ENCODE data around the gene FGF23.
"Not testable (repeated sequence)": the region's sequence is repeated elsewhere in the genome, so short reads cannot be mapped to it uniquely, and the experiment has no call there.

FGF23 gene

GRCh38 chr12:4407136-4407535, 27.6 kb upstream of the FGF23 start:
- DNase-seq (ENCODE audit: low spot score), result no peak
- in situ Hi-C loops (cut with MboI; ENCODE audit: low pct_unique_long_range_greater_than_20kb, low sequenced_read_pairs, unreplicated experiment), result no loop called here
- no peak for TF ChIP-seq CTCF (IDR thresholded peaks at IDR 0.05; ENCODE audit: extremely low read depth, insufficient read depth, missing control alignments)

GRCh38 chr12:4404877-4405637, 25.5 kb upstream of the FGF23 start:
- in situ Hi-C loops (cut with MboI; ENCODE audit: low pct_unique_long_range_greater_than_20kb, low sequenced_read_pairs, unreplicated experiment); DNase-seq (ENCODE audit: low spot score): not testable (repeated sequence)

GRCh38 chr12:4402996-4403395, 23.5 kb upstream of the FGF23 start:
- no peak for TF ChIP-seq CTCF (IDR thresholded peaks at IDR 0.05; ENCODE audit: extremely low read depth, insufficient read depth, missing control alignments)
- in situ Hi-C loops (cut with MboI; ENCODE audit: low pct_unique_long_range_greater_than_20kb, low sequenced_read_pairs, unreplicated experiment), result no loop called here
- DNase-seq (ENCODE audit: low spot score), result no peak

- no peak for TF ChIP-seq CTCF (IDR thresholded peaks at IDR 0.05; ENCODE audit: extremely low read depth, insufficient read depth, missing control alignments)
- in situ Hi-C loops (cut with MboI; ENCODE audit: low pct_unique_long_range_greater_than_20kb, low sequenced_read_pairs, unreplicated experiment), result no loop called here
- DNase-seq (ENCODE audit: low spot score), result no peak
These were observed 21.6 kb upstream of the FGF23 start for GRCh38 chr12:4401117-4401516.

- TF ChIP-seq CTCF (IDR thresholded peaks at IDR 0.05; ENCODE audit: extremely low read depth, insufficient read depth, missing control alignments), result no peak
- DNase-seq (ENCODE audit: low spot score), result no peak
- in situ Hi-C loops (cut with MboI; ENCODE audit: low pct_unique_long_range_greater_than_20kb, low sequenced_read_pairs, unreplicated experiment), result no loop called here
These were observed 16.3 kb upstream of the FGF23 start for GRCh38 chr12:4395818-4396217.

GRCh38 chr12:4393211-4393610, 13.7 kb upstream of the FGF23 start:
- in situ Hi-C loops (cut with MboI; ENCODE audit: low pct_unique_long_range_greater_than_20kb, low sequenced_read_pairs, unreplicated experiment), result no loop called here
- no peak for DNase-seq (ENCODE audit: low spot score)
- no peak for TF ChIP-seq CTCF (IDR thresholded peaks at IDR 0.05; ENCODE audit: extremely low read depth, insufficient read depth, missing control alignments)

GRCh38 chr12:4392223-4392742, 12.8 kb upstream of the FGF23 start:
- no peak for DNase-seq (ENCODE audit: low spot score)
- no peak for TF ChIP-seq CTCF (IDR thresholded peaks at IDR 0.05; ENCODE audit: extremely low read depth, insufficient read depth, missing control alignments)
- in situ Hi-C loops (cut with MboI; ENCODE audit: low pct_unique_long_range_greater_than_20kb, low sequenced_read_pairs, unreplicated experiment), result no loop called here
